ENCODE results near the gene SLC1A4.

- TF ChIP-seq EP300 (IDR thresholded peaks at IDR 0.05): no peak
- TF ChIP-seq CTCF (IDR thresholded peaks at IDR 0.05): no peak
These were observed 42.4 kb upstream of the SLC1A4 start for GRCh38 chr2:64946769-64947247.
